CD4-positive, alpha-beta T cell treated with Interferon alpha-2 for 1 hour (primary cell): ENCODE data around the gene BIN2.
"Not testable (repeated sequence)": the region's sequence is repeated elsewhere in the genome, so short reads cannot be mapped to it uniquely, and the experiment has no call there.

Experiments used
- DNase-seq, 2 donors: peaks; one replicate each; pipeline ENCODE4 v3.0.0-alpha.2; 2020 to 2022

The BIN2 gene

DNA sequence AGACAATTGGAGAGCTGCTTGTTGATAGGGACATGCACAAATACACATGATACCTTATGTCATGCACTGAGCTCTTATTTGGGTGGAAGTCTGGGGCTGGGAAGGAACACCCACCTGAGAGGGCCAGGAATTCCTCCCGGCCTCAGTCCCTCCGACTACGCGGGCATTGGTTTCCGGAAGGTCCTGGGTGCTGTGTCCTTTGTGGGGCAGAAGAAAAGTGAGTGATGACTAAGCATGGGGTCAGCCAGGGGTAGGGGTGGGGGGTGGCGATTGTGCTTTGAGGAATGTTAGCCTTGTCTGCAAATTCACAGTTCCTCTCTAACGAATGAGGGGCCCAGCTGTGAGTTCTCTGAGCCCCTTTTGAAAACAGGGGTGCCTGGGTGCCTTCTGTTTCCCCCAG lies 21.7 kb upstream of the BIN2 start:
- no peak for DNase-seq

DNA sequence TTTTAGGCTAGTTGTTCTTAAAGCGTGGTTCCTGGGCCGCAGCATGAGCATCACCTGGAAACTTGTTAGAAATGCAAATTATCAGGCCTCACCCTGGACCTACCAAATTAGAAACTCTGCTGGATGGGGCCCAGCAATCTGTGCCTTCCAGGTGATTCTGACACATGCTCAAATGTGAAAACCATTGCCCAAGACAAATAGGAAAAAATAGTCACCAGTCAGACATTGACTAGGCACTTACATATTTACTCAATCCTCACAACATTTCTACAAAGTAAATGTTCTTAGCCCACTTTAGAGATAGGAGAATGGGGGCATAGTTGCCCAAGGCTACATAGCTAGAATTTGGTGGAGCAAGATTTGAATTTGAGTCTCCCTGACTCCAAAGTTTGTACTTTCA lies 19.2 kb upstream of the BIN2 start:
- no peak for DNase-seq

DNA sequence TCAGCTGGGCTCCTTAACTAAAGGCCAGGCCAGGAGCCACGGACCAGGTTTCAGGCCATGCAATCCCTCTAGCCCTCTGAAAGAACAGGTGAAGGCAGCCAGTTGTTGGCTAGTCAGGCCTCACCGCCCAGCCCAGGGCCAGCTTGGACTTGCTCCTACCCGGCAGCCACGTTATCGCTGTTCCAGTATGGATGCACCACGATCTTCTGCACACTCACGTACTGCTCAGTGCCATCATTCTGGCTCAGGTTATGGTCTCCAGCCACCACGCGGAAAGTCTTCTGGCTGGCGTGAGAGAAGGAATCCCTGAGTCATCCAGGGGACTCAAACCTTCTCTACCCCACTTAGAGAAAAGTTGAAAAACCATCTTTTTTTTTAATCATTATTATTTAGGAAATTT lies 18.4 kb upstream of the BIN2 start:
- DNase-seq = no peak

DNA sequence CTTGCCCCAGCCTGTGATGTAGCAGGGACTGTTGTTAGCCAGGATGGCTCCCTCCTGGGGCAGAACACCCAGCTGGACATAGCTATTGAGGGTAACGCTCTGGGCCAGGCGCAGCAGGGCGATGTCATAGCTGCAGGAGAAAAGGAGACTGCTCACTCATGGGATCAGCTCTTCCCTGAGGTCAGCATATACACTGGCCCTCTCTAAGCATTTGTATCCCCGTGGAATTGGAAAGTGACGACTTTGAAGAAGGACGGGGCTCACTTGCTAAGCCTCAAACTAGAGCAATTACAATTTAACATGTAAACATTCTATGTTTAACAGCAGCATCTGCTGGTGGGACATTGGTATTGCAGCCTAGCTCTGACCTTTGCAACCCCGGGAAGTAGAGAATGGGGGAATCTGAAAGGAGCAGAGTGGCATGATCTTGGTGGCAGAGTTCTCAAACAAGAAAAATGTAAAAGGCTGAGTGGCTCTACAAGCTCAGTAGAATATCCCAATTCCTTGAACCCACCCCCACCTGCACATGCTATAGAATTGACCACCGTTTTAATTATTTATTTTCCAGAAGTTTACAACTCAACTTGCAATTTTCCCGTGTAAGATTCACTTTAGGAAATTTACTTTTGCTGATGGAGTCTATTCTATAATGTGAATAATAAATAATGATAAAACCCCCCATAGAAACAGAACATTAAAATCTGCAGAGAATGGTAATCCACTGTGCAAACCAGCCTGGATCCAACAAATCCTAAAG lies 17.5 kb upstream of the BIN2 start:
- DNase-seq = peak; percentile 72 to 85

DNA sequence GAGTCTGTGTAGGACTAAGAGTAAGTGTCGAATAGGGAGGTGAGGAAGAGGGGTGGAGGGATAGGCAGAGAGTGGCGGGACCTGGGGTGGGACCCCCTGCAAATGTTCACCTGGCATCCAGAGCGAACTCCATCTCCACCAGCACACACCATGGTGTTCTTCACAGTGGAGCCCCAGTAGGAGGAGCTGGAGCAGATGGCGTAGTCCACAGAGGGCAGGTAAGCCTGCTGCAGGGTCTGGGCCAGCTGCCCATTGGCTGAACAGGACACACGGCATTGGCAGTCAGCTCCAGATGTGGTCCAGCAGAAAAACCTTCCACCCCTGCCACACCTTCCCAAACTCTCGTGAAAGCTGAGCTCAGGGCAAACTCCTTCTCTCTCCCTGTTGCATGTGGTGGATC lies 15.8 kb upstream of the BIN2 start:
- no peak for DNase-seq

DNA sequence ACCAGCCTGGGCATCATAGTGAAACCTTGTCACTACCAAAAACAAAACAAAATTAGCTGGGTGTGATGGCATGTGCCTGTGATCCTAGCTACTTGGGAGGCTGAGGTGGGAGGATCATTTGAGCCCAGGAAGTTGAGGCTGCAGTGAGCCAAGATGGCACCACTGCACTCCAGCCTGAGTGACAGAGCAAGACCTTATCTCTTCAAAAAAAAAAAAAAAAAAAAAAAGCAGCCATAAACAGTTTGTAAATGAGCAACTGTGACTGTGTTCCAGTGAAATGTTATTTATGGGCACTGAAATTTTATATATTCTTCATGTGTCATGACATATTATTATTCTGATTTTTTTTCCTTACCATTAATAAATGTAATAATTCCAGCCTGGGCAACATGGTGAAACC lies 13.4 kb upstream of the BIN2 start:
- DNase-seq = not testable (repeated sequence)

DNA sequence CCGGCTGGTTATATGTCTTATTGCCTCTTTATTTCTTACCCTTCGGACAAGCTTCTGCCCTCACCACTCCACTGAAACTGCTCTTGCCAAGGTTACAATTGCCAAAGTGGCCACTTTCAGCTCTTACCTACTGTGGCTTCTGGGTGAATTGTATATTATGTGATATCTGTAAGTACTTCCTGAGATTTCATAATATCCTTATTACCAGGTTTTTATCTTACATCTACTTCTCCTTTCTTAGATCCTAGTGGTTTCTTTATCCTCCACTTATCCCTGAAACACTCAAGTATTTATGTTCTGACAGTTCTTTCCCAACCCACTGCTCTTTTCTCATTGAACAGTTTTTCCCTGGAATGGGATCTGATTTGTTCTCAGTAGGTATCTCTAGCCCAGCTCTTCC lies 12.0 kb upstream of the BIN2 start:
- DNase-seq = no peak

DNA sequence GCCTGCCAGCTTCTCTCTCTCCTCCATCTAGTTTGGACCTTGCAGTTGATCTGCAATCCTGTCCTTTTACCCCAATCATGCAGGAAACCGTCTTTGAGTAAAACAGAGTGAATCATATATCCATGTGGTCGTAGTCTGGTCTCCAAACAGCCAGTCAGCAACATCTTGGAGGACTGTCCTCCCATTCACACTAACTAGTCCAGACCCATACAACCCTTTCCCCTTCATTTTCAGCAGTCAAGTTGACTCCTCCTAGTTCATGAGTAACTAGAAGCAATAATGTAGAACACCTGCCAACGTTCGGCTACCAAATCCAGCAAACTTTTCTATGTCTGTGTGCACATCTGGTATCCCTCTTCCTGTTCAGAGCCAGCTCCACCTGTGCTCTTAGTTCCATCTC lies 10.8 kb upstream of the BIN2 start:
- no peak for DNase-seq

DNA sequence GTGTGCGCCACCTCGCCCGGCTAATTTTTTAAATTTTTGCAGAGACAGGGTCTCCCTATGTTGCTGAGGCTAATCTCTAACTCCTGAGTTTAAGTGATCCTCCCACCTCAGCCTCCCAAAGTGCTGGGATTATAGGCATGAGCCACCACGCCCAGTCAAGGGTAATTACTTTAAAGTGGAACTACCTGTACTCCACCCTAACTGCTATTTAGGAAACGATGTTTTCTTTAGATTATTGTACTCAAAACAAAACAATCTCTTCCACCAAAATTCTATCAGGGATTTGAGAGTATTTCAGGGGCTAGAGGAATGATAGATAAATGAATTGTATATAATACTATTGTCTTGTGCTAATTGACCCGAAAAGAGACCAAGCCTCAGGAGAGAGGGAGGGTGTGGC lies 9.6 kb upstream of the BIN2 start:
- DNase-seq = no peak

DNA sequence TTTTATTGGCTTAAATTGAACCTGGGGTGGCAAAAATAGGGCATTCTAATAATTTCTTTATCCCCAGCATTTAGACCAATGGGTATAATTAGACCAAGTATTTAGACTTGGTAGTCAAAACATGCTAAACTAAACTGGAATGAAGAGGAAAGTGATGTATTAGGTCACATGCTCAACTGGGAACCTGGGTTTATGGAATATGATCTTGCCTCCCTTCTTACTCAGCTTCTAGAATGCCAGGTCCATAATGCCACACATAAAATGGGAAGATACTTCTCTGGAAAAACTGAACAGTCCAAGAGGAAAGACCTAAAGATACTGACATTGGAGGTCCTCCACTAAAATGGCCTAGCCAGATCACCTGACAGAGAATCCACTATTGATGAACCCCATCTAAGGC lies 6.2 kb upstream of the BIN2 start:
- no peak for DNase-seq

DNA sequence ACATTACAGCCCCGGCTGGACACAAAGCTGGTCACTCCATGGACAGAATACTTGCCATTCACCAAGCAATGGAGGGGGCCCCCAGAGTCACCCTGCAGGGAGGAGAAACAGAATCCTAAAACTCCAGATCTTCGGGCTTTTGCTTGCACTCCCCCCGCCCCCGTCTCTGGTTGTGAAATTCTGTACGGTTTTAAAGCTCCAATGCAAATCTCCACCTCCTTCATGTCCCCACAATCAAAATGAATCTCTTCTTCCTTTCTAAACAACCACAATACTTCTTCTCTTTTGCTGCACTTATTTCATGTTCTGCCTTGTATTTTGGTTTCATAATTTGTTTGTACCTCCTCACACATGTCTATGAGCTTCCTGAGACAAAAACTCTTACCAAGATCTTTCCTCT lies 5.8 kb upstream of the BIN2 start:
- DNase-seq = peak in 1 of 2 donors; percentile 16

DNA sequence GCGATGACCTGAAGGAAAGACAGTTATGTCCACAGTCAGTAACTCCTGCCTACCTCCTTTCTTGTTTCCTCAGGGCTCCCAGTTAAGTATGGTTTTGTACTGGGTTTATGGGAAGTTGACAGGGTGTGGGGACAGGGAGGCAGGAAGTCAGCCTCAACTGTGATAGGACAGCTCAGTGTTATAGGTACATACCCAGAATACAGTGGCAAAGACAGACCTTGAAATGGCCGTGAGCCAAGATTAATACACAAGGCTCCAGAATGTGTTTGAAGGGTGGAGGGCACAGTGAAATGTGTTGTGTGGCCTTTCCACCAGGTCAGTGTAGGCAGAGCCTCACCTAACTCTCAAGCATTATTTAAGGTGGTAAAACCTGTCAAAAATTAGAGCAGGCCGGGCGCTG lies 4.6 kb upstream of the BIN2 start:
- no peak for DNase-seq

DNA sequence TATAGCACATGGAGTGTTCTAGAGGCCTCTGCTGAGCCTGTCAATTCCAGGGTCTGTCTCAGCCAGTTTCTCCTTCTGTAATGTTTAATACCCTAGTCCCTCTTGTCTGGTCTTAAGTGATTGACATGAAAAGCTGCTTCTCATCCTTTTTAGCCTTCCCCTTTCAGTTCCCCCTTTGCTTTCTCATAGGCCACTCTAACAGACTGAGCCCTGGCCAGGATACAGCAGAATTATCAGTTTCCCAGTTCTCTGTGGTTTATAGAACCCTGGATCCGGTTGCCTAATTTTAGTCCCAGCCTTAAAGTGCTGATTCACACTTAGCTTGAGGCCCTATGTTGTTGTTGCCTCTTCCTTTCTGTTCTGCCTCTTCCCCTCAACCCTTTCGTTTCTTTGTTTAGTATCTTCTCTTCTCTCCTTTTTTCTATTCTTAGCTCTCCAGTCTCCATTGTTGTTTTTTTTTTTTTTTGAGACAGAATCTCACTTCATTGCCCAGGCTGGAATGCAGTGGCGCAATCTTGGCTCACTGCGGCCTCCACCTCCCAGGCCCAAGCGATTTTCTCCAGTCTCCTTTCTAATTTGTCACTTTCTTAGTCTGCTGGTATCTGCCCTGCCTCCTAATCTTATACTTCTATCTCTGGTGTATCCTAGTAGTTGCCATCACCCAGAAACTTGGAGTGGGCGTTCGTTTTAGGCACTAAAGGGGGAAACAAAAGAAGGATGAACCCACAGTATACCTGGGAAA lies 2.9 kb upstream of the BIN2 start:
- peak; percentile 28 to 39 for DNase-seq

DNA sequence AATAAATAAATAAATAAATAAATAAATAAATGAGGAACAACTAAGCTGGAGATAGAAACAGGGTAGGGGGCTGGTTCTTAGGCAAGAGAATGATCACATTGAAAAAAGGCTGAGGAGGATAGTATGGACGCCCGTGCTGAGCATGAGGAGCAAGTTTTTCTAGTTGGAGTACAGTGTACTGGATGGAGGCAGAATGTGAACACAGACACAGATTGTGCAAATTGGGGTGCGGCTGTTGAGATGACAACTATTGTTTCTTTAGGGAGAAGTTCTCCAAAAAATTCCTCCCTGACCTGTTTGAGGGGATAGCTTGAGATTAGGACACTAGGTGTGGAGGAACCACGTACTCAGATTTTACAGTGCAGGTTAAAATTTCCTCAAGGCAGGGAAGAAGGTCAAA lies 979 bp upstream of the BIN2 start:
- no peak for DNase-seq

DNA sequence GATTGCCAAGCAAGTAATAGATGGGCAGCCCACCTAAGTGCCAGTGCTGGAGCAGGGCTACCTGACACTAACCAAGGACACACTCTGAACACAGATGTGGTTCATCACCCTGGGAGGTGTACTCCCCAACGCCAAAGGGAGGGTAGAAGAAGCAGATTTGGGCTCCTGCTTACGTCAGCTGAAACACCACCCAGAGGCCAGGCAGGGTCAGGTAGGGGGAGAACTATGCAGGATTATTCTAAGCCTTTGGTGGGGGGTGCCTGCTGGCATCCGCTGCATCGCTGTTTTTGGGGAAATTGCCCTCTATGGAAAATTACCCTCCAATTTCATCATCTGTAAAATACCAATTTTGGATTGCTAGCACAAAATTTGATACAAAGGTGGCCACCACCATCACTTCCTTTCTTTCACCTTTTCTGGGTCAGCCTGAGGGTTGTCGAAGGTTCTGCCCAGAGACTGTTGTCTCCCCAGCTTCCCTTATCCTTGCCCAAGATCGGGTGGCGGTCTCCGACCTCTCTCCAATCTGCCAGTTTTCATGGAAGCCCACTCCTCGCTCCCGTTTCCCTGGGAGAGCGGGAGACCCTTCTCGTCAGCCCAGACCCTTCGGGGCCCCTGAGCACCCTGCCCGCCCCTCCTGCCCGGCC lies 535 bp downstream of the BIN2 start:
- DNase-seq = peak; percentile 72 to 79

DNA sequence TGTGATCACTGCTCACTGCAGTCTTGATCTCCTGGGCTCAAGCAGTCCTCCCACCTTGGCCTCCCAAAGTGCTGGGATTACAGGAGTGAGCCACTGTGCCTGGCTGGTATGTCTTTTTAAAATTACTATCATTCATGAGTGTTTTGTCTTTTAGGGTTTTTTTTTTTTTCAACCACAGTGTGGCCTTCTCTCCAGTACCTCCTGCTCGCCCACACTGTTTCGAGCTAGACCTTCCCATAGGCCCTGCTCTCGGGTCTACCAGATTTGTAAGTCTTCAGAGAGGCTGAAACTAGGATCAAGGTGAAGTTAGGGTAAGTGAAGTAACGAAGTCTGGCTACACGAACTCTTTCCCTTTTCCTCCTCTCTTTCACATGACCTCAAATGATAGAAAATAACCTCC lies 1.5 kb downstream of the BIN2 start:
- peak in 1 of 2 donors; percentile 32 for DNase-seq

DNA sequence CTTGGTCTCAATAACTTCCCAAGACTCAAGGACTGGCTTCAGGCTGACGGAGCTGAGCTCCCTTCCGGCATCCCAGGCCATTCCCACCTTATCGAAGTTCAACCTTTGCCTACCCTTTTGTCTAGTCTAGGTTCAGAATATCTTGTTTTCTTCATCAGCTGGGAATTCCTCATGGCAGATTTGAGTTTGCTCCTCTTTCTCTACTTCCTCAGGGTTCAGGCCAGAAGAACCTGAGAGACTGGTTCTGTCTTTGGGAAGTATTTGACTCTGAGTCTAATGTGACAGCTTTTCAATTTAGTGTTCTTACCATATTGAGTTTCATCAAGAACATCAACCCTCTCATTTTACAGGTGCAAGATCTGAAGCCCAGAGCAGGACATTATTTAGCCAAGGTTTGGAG lies 2.1 kb downstream of the BIN2 start:
- DNase-seq = no peak

DNA sequence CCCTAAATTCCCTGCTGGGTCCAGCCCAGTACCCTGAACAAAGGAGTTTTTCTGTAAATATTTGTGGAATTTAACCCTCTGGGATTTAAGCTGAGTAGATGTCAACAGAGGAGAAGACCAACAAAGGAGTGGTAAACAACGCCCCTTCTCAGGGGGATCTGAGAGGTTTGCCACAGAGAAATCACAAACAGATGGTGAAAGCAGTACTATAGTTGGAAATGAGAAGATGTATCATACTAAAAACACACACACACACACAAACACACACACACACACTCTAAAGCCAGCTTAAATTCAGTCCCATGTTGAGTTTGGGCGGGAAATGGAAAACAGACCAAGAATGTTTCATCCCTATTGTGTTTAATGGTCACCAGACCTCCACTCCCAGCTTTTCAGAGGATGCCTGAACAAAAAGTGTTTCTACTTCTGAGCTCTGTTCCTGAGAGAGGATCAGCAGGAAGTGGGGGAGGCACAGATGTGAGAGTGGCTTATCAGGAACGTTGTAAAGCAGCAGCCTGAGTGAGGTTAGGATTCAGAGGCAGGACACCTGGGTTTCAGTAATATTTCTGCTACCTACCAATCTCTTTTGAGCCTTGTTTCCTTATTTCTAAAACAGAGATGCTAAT lies 3.2 kb downstream of the BIN2 start:
- DNase-seq = peak in 1 of 2 donors; percentile 46

DNA sequence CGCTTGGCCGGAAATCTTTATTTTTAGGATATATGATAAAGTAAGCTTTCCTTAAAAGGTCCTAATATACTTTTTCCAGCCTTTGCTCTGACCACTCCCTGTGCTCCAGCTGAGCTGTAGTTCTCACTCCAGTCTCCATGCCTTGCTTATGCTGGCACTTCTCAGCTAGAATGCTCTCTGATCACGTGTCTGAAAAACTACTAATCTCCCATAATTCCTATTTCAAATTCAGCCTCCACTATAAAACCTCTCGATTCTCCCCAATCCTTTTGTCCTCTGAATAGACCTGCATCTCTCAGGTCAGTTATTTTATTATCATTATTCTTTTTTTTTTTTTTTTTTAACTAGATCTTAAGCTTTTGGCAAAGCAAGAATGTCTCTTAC lies 3.7 kb downstream of the BIN2 start:
- DNase-seq = no peak

DNA sequence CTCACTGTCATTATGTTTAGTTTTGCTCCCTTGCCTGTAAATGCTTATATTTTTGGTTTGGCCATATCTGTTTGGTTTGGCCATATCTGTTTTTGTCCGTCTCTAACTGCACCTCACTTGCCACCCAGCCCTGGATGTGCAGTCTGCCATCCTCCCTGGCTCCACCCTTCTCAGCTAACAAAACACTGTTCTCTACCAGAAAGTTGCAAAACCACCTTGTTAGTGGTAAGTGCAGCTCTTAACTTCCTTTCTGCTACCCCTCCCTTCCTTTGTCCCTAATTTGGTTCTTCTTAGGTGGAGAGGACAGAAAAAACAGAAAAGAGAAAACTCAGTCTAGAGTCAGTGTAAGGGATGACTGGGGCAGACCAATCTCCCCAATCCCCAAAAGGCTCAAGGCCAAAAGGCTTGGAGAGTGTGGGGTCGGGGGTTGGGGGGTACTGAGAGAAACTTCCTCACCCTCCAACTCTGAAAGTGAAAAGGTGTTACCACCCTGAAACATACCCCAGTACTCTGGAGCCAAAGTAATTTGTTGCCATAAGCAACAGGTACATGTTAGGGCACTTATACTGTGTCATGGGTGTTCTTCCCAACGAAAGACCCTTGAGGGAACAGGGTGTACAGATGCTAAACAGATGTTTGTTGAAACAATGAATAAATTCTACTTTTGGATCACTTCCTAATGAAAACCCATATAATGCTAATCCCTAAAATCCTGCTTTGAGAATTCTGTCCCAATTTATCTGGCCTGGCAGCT lies 5.0 kb downstream of the BIN2 start:
- peak; percentile 53 to 74 for DNase-seq

DNA sequence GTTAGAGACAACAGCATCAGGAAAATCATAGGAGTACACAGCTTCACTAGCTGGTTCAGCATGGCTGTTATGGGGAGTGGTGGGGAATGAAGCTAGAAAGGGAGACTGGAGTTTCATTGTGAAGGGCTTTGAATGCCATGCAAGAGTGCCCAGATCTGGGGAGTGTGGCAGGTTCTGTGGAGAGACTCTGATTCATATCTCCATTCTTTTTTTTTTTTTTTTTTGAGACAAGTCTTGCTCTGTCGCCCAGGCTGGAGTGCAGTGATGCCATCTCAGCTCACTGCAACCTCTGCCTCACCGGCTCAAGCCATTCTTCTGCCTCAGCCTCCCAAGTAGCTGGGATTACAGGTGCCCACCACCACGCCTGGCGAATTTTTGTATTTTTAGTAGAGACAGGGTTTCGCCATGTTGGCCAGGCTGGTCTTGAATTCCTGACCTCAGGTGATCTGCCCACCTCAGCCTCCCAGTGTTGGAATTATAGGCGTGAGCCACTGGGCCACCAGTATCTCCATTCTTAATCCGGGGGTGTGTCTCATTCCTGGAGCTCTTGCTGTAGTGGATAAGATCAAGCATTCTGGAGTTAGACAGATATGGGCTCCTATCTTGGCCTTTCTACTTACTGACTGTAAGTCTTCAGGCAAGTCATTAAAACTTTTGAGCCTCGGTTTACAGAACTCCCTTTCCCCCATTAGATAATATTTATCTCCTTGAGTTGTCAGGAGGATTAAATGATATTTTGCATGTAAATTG lies 5.7 kb downstream of the BIN2 start:
- DNase-seq = not testable (repeated sequence)

DNA sequence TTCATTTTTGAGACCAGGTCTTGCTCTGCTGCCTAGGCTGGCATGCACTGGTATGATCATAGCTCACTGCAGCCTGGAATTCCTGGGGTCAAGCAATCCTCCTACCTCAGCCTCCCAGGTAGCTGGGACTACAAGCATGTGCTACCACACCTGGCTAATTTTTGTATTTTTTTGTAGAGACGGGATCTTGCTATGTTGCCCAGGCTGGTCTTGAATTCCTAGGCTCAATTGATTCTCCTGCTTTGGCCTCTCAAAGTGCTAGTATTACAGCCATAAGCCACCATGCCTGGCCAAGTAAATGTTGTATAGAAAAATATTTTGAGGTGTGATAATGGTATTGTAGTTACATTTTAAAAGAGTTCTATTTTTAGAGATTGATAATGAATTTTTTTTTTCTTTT lies 12.6 kb downstream of the BIN2 start:
- DNase-seq = no peak
